SK-N-SH treated with all-trans-retinoic acid at 6 μM for 48 hours (cell line): ENCODE data around the gene DUS4L.

Source experiments
- ATAC-seq: fragments of 200-7000 bp; cut with Tn5 transposase; 3 replicates; pipeline ENCODE4 v1.9.1; 2020; ENCODE audit warnings: mild to moderate bottlenecking, moderate library complexity
- ARNTL ChIP-seq: fragments of 450-650 bp; formaldehyde crosslinking; IDR thresholded peaks from 2 replicates; pipeline ENCODE4 v1.5.0; 2020; ENCODE audit warnings: low read depth, mild to moderate bottlenecking, moderate library complexity, borderline replicate concordance
- BACH2 ChIP-seq: fragments of 250-450 bp; sonication (Bioruptor Pico); IDR thresholded peaks from 2 replicates; pipeline ENCODE4 v1.9.0; 2021; ENCODE audit warnings: mild to moderate bottlenecking, borderline replicate concordance
- CREB5 ChIP-seq: fragments of 250-450 bp; sonication (Bioruptor Pico); IDR thresholded peaks from 2 replicates; pipeline ENCODE4 v1.5.1; 2020; ENCODE audit warnings: low read depth, mild to moderate bottlenecking, moderate library complexity
- CSRNP3 ChIP-seq: fragments of 250-450 bp; sonication (Bioruptor Pico); IDR thresholded peaks from 2 replicates; pipeline ENCODE4 v1.5.1; 2021; ENCODE audit warnings: mild to moderate bottlenecking, moderate library complexity
- ESRRG ChIP-seq: fragments of 250-450 bp; sonication (Bioruptor Pico); IDR thresholded peaks from 2 replicates; pipeline ENCODE4 v1.6.1; 2021; ENCODE audit warnings: mild to moderate bottlenecking
- GLIS3 ChIP-seq: fragments of 250-450 bp; sonication (Bioruptor Pico); IDR thresholded peaks from 2 replicates; pipeline ENCODE4 v1.5.0; 2020; ENCODE audit warnings: mild to moderate bottlenecking, moderate library complexity
- ISL1 ChIP-seq: fragments of 250-450 bp; sonication (Bioruptor Pico); IDR thresholded peaks from 2 replicates; pipeline ENCODE4 v2.1.2; 2022; ENCODE audit warnings: mild to moderate bottlenecking, moderate library complexity
- PATZ1 ChIP-seq: fragments of 250-450 bp; sonication (Bioruptor Pico); IDR thresholded peaks from 2 replicates; pipeline ENCODE4 v1.8.0; 2020; ENCODE audit warnings: mild to moderate bottlenecking, moderate library complexity, borderline replicate concordance
- POU6F1 ChIP-seq: fragments of 250-450 bp; sonication (Bioruptor Pico); IDR thresholded peaks from 2 replicates; pipeline ENCODE4 v1.8.0; 2021; ENCODE audit warnings: low read depth, mild to moderate bottlenecking, moderate library complexity, borderline replicate concordance
- PPARA ChIP-seq: fragments of 250-450 bp; sonication (Bioruptor Pico); IDR thresholded peaks from 2 replicates; pipeline ENCODE4 v1.5.0; 2020; ENCODE audit warnings: mild to moderate bottlenecking, borderline replicate concordance
- RARB ChIP-seq: fragments of 250-450 bp; sonication (Bioruptor Pico); IDR thresholded peaks from 2 replicates; pipeline ENCODE4 v1.8.0; 2021; ENCODE audit warnings: mild to moderate bottlenecking, moderate library complexity
- SNAI2 ChIP-seq: fragments of 250-450 bp; sonication (Bioruptor Pico); IDR thresholded peaks from 2 replicates; pipeline ENCODE4 v1.5.0; 2020; ENCODE audit warnings: mild to moderate bottlenecking, moderate library complexity
- TCF4 ChIP-seq: fragments of 250-450 bp; sonication (Bioruptor Pico); IDR thresholded peaks from 2 replicates; pipeline ENCODE4 v1.8.0; 2021; ENCODE audit warnings: mild to moderate bottlenecking, moderate library complexity, borderline replicate concordance
- TOX ChIP-seq: fragments of 250-450 bp; sonication (Bioruptor Pico); IDR thresholded peaks from 2 replicates; pipeline ENCODE4 v1.8.0; 2021; ENCODE audit warnings: mild to moderate bottlenecking, moderate library complexity, borderline replicate concordance
- TSHZ2 ChIP-seq: fragments of 250-450 bp; sonication (Bioruptor Pico); IDR thresholded peaks from 2 replicates; pipeline ENCODE4 v1.5.0; 2020; ENCODE audit warnings: mild to moderate bottlenecking, moderate library complexity
- ZC3H10 ChIP-seq: fragments of 250-450 bp; sonication (Bioruptor Pico); IDR thresholded peaks from 2 replicates; pipeline ENCODE4 v1.5.1; 2021; ENCODE audit warnings: mild to moderate bottlenecking, moderate library complexity
- ZFP30 ChIP-seq: fragments of 450-650 bp; formaldehyde crosslinking; IDR thresholded peaks from 2 replicates; pipeline ENCODE4 v1.5.0; 2022; ENCODE audit warnings: mild to moderate bottlenecking, moderate library complexity
- ZNF565 ChIP-seq: fragments of 450-650 bp; formaldehyde crosslinking; conservative IDR thresholded peaks from 2 replicates; pipeline ENCODE4 v1.5.0; 2020; ENCODE audit warnings: low read depth, mild to moderate bottlenecking, moderate library complexity
- ZNF70 ChIP-seq: fragments of 450-650 bp; formaldehyde crosslinking; IDR thresholded peaks from 2 replicates; pipeline ENCODE4 v1.5.0; 2020; ENCODE audit warnings: mild to moderate bottlenecking, moderate library complexity
- ZNF8 ChIP-seq: fragments of 450-650 bp; formaldehyde crosslinking; IDR thresholded peaks from 2 replicates; pipeline ENCODE4 v1.5.0; 2020; ENCODE audit warnings: mild to moderate bottlenecking, moderate library complexity

DUS4L gene

GRCh38 chr7:107555893-107556292 lies 7.9 kb upstream of the DUS4L start:
- TF ChIP-seq PPARA (no peak), SNAI2 (no peak), ARNTL (CRISPR knock-in tag) (no peak)
- no peak for ATAC-seq

- ATAC-seq = no peak
- no peak for TF ChIP-seq SNAI2
- TF ChIP-seq CREB5 (CRISPR knock-in tag) = no peak
- no peak for TF ChIP-seq GLIS3 (CRISPR knock-in tag)
- TF ChIP-seq TOX = no peak
- no peak for TF ChIP-seq BACH2 (CRISPR knock-in tag)
- TF ChIP-seq ARNTL (CRISPR knock-in tag) = no peak
- TF ChIP-seq ZNF8 = no peak
- no peak for TF ChIP-seq ZFP30
- no peak for TF ChIP-seq ZNF565 (CRISPR knock-in tag)
- no peak for TF ChIP-seq RARB (CRISPR knock-in tag)
- TF ChIP-seq TSHZ2 (CRISPR knock-in tag) = no peak
- no peak for TF ChIP-seq POU6F1 (CRISPR knock-in tag)
These were observed 3.9 kb upstream of the DUS4L start for GRCh38 chr7:107559864-107560263.

- TF ChIP-seq ESRRG (CRISPR knock-in tag) (no peak), PATZ1 (no peak), POU6F1 (CRISPR knock-in tag) (no peak), TCF4 (CRISPR knock-in tag) (no peak), TOX (no peak), ZC3H10 (no peak), TSHZ2 (CRISPR knock-in tag) (no peak), BACH2 (CRISPR knock-in tag) (no peak), ZNF565 (CRISPR knock-in tag) (no peak), CREB5 (CRISPR knock-in tag) (no peak), ZNF8 (no peak), CSRNP3 (CRISPR knock-in tag) (no peak), ISL1 (CRISPR knock-in tag) (no peak), ZNF70 (CRISPR knock-in tag) (no peak), PPARA (no peak)
- no peak for ATAC-seq
These were observed 2.8 kb upstream of the DUS4L start for GRCh38 chr7:107560898-107561516.
